NCI-H82 treated with DMSO at 0.1 percent for 48 hours (cell line): ENCODE results near the gene TMEM14C.

Experiments used
- DNase-seq: peaks from one replicate; lab custom pipeline; 2025; ENCODE audit not compliant: unreplicated experiment; lab: John Stamatoyannopoulos, UW

The TMEM14C gene

DNA sequence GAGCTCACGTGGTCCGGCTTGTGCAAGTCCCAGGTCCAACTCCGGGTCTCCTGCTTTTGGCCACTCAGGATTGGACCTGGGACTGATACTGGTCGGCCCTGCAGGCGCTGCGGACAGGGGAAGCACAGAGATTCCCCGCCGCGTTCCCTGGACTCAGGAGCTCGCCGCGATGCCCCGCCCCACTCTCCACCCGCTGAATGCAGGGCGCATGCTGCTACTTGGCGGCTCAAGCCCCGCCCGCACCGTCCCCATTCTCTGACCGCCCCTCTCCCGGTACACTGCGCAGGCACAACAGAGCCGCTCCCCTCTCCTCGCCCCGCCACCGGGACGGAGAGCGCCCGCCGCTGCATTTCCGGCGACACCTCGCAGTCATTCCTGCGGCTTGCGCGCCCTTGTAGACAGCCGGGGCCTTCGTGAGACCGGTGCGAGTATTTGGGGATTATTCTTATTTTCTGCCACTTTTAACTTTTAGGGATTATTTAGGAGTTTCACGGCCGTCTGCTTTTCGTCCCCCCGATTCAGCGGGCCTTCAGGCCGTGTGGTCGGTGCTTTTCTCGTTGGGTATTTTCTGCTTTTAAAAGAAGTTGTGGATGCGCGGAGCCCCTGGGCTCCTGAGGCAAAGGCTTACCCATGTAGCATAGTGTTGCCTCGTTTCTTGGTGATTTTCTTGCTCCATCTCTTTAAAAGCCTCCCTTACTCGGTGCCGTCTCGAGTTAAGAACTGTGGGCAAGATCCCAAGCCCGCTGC lies at the start of gene TMEM14C:
TMEM14C (plus strand) TSS at position 251 of the 747 bp plus-strand sequence. CDS start 1,544 bp downstream, outside the sequence.
- peak; percentile 93 for DNase-seq

DNA sequence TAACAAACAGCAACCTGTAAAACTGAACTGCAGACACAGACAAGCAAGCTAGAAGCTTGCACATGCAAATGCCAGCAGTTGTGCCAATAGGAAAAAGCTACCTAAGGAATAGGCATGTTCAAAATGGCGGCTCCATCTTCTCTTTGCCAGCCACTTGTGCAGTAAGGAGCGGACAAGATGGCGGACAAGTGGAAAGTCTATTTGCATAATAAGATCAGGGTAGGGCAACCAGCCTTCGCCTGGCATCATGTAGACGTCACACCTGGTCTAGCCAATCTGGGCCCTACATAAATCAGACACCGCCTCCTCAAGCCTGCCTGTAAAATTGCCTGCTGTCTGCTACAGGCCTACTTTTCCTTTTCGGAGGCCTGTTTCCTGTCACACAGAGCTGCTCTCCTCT lies 46.5 kb upstream of the TMEM14C start:
- no peak for DNase-seq

DNA sequence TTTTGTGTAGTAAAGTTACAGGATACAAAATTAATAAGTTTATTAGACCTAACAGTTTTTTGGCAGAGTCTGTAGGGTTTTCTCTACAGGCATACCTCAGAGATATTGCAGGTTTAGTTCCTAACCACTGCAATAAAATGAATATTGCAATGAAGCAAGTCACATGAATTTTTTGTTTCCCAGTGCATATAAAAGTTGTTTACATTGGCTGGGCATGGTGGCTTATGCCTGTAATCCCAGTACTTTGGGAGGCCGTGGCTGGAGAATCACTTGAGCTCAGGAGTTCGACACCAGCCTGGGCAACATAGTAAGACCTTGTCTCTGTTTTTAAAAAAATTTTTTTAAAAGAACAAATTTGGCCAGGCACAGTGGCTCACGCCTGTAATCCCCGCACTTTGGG lies 44.4 kb upstream of the TMEM14C start:
- no peak for DNase-seq

DNA sequence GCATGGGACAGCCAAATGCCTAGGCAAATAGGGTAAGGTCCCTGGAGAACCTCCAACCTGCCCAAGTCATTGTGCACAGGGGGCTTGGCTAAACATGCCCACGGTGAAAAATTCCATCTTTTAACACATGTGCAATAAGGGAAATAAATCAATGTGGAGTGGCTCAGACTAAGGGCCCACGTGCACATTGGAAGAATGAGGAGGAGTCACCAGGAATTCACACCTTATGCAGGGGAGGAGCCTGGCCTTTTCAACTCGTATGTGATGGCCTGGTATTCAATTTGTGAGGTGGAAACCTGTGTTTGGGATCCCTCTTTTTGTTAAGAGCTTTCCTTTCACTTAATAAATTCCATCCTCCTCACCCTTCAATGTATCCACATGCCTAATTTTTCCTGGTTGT lies 41.1 kb upstream of the TMEM14C start:
- DNase-seq: no peak

DNA sequence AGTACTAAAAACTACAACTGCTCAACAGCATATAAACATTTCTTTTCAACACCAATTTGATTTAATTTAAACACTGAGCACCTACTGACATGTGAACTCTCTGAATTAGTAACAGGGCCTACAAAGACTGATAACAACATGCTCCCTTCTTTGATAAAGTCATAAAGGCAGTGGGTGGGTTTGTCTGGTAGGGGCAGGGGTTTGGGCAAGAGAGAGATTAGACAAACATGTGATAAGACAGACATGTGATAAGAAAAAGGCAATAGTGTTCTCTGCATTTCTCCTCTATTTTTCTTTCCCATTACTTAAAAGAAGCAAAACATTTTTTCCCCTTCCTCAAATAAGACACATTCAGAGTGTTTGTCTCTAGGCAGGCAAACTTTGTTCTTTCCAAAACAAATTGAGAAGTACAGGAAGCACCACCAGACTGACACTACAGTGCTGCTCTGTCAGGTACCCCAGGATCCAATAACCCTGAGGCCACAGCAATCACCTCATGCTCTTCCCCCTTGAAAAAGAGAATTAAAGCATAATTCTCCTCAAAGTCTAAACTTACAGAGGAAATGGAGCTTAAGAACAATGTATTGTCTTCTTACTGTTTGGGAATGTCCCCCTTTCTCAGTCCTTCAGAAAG lies 40.4 kb upstream of the TMEM14C start:
- no peak for DNase-seq

DNA sequence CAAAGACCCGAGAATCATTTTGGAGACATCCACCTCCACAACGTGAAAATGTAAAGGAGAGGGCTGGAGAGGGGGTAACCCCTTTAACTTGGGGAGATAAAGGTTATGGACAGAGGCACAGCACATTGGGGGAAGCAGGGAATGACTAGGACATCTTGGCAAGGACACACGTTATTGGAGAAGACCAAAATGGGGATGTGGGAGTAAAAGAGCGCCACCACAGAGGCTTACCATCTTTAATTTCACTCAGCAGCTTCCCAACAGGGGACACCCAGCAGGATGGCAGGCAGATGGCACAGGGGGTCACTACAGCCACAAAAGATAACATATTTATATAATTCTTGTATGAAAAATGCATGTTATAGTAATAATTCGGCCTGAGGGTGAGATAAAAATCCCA lies 38.3 kb upstream of the TMEM14C start:
- no peak for DNase-seq

DNA sequence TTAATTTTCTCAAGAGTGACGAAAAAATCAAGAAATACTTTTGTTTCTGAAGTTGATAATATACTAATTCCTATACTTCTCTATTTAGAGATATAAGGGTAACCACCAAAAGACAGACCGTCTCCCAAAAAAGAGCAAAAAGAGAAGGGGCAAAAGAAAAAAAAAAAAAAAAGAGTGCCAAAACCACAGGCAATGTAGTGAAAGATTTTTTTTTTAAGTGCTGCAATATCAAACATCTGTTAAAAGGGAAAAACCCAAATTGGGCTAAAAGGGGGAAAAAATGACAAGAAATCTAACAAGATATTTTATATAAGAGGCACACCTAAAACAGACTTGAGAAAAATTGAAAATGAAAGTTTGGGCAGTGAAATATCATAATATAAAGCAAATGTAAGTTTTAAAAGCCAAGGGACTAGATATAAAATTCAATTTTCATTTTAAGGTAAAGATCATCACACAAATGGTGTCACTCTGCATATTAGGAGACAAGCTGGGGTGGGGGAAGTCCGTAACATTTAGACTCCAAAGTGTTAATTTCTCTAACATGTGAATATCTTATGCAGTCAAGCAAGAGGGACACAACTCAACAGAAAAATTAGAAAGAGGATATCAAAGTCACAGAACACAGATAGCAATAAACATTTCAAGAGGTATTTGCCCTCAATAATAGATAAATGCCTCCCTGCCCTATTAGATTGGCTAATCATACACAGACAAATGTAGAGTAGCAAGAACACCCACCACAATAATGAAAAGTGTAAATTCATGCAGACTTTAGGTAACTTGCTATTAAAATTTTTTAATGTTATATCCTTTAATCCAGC lies 37.6 kb upstream of the TMEM14C start:
- DNase-seq: no peak

DNA sequence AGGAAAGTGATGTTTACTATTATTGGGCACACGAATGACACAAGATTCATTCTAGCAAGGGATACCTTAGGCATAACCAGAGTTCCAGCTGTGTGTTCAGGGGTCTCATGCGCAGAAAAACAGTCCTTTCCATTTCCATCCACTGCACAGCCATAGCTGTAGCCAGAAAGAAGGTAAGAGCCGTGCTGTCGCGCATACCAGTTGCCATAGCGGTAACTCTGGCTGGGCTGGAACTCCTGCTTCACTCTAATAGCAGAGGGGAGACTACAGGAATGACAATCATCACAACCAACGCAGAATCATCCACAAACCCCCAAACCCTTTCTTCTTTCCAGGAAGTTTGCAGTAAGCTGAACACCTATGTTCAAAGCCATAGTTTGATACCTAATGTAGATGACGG lies 36.0 kb upstream of the TMEM14C start:
- DNase-seq: no peak

DNA sequence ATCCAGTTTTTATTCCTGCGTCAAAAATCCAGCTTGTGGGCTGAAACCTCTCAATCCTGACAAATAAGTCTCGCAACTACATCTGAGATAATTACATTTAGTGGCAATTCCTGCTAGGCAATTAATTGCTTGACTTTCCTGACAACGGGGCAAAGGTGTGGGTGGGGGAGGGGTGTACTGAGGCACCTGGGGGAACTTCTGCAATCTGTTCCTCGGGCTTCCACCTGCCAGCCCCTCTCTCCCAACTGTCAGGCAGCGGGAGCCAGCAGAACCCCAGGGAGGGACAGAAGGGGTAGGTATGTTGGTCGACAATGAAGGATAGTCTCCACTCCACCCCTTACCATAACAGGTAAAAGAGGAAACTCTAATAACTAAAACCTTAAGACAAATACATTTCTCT lies 35.3 kb upstream of the TMEM14C start:
- no peak for DNase-seq

DNA sequence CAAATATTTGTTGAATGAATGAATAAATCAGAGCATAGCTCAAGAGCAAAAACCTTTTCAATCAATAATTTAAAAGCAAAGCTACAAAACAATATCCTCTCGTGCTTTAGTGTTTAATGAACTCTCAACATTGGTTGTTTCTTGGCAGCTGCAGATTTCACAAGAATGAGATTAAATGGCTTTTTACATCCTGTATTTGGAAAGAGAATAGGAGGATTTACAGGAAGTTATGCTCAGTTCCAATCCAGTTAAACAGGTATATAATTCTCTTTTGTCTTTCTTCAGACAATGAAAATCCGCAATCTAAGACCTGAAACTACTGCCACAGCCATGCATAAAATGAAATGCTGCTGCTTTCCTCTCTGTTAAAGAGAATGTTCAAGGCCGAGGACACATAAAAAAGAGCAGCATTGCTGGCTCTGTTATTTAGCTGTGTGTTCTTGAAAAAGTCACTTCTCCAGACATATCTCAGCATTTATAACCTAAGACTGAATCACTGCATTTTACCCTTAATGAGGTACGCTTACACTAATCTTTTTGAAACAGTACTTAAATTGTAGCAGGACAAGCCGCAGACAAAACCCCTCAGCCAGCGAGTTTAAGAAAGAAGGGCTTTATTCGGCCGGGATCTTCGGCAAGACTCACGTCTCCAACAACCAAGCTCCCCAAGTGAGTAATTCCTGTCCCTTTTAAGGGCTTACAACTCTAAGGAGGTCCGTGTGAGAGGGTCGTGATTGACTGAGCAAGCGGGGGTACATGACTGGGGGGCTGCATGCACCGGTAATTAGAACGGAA lies 32.0 kb upstream of the TMEM14C start:
- DNase-seq: no peak

DNA sequence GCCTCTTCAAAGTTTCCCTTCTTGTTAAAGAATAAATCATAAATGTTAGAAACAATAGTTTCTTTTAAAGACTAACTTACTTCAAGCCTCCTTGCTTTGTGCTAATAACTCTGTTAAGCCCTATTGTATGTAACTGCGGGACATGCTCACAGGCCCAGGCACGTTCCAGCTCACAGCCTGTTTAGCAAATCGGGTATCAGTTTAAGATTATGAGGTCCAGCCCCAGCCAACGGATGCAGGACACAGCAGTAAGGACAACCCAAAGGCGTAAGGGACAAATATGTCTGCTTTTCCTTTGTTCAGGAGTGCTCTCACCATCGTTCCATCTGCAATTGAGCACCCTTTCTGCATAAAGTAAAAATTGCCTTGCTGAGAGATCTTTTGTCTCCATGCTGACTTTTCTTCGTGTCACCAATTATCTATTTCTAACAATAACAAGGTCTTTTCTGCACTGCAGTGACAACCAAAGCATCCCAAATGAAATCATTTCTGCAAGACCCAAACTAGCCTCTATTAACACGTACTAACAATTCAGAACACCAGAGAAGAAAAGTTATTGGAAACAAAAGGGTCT lies 29.8 kb upstream of the TMEM14C start:
- DNase-seq: no peak

DNA sequence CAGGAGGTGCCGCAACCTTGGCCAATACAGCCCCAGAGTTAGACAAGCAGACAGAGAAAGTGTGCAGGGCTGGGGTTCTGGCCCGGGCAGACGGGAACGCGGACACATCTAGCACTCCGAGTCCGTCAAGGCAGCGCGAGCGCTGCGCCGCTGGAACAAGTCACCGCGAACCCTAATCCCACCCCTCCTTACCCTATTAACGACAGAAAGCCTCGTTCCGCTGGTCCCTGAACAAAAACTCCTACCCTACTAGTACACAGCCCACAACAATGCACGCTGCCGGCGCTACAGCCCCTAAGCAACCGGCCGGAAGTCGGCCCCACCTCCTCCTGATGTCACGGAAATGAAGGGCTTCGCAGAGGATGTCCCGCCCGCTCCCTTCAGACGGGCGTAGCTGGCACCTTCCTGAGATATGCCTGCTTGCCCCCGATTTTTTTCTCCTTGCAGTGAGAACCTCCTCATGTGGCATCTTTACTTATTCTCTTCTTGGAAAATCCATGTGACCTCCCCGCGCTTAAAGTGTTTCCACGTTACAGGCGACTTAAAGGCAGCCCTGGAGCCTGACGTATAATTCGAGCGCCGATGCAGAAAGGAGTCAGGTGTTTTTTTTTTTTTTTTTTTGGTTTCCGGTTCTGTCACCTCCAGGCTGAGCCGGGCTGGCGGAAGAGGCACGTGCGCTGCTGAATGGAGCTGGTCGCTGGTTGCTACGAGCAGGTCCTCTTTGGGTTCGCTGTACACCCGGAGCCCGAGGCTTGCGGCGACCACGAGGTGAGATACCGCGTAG lies 28.4 kb upstream of the TMEM14C start, which contains the start of the genes C6orf52 and PAK1IP1:
C6orf52 (minus strand) TSS at position 315 of the 784 bp plus-strand sequence. CDS start 7,066 bp downstream, outside the sequence.
PAK1IP1 (plus strand) TSS at position 671 of the 784 bp plus-strand sequence; CDS start at position 685, 14 bp downstream.
- peak; percentile 97 for DNase-seq

DNA sequence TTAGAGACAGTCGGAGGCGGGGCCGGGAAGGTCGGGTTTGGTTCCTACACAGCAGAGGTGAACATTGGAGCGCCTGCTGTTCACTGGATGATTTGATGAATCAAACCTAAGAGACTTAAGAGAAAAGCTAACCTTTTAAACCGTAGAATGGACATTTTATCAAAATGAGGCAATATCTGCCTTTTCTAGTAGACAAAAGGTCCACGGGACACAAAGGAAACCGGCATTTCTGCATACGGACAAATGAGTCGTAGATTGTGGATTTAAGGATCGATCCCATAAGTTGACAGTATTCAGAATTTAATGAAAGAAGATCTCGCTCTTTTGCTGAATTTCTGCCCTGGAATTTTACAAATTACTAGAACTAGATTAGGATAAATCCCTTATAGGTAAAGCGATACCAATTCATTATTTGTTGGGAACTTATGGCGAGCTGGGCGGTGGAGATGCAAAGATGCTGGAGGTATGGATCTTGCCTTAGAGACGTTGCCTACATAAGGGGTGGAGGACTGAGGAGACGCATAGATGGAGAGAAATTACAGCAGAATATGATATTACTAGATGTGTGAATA lies 27.7 kb upstream of the TMEM14C start:
- no peak for DNase-seq

DNA sequence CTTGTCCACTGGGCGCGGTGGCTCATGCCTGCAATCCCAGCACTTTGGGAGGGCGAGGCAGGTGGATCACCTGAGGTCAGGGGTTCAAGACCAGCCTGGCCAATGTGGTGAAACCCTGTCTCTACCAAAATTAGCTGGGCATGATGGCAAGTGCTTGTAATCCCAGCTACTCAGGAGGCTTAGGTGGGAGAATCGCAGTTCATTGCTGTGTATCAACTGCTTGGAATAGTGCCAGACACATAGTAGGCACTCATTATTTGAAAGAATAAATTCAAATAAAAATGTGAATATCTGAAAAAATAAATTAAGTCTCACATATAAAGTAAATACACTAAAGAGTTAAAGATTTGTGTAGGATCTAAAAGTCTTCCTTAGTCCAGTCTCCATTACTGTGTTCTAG lies 26.2 kb upstream of the TMEM14C start:
- no peak for DNase-seq

DNA sequence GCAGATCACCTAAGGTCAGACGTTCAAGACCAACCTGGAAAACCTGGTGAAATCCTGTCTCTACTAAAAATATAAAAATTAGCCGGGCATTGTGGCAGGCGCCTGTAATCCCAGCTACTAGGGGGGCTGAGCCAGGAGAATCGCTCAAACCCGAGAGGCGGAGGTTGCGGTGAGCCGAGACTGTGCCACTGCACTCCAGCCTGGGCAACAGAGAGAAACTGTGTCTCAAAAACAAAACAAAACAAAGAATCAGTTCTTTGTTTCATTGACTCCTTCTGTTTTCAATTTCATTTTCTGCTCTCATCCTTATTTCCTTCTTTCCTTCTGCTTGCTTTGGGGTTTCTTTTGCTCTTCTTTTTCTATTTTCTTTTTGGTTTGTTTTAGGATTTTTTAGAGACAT lies 8.9 kb upstream of the TMEM14C start:
- no peak for DNase-seq

DNA sequence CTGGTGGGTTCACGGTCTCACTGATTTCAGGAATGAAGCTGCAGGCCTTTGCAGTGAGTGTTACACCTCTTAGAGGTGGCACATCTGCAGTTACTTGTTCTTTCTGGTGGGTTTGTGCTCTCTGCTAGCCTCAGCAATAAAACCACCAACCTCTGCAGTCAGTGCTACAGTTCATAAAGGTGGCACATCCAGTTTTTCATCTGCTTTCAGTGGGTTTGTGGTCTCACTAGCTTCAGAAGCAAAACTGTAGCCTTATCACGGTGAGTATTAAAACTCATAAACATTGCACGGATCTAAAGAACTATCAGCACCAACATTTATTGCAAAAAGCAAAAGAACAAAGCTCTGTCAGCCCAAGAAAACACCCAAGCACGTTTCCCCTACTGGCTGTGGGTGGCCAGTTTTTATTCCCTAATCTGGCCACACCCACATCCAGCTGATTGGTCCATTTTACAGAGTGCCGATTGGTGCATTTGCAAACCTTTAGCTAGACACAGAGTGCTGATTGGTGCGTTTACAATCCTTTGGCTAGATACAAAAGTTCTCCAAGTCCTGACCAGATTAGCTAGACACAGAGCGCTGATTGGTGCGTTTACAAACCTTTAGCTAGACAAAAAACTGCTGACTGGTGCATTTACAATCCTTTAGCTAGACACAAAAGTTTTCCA lies 3.4 kb upstream of the TMEM14C start:
- no peak for DNase-seq

DNA sequence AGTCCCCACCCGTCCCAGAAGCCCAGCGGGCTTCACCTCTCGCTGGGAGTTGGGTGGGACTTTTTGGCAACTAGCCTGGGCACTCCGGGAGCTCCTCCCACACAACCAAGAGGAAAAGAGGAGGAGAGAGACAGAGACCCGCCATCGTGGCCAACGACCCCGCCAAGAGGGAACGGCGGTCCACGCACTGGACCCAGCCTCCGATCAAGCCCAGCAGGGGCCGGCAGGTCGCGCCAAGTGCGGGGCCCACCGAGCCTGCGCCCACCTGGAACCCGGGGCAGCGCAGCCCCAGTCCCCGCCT lies 3.0 kb upstream of the TMEM14C start:
- no peak for DNase-seq

DNA sequence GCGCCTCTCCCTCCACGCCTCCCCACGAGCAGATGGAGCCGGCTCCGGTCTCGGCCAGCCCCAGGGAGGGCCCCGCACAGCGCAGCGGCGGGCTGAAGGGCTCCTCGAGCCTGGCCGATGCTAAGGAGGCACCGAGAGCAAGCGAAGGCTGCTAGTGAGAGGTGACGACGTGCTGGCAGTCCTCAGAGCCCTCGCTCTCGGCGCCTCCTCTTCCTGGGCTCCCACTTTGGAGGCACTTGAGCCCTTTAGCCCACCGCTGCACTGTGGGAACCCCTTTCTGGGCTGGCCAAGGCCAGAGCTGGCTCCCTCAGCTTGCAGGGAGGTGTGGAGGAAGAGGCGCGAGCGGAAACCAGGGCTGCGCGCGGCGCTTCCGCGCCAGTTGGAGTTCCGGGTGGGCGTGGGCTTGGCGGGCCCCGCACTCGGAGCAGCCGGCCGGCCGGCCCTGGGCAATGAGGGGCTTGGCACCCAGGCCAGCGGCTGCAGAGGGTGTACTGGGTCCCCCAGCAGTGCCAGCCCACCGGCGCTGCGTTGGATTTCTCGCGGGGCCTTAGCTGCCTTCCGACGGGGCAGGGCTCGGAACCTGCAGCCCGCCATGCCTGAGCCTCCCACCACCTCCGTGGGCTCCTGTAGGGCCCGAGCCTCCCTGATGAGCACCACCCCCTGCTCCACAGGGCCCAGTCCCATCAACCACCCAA lies 2.5 kb upstream of the TMEM14C start:
- no peak for DNase-seq
